Activated naive CD8-positive, alpha-beta T cell treated with anti-CD3 and anti-CD28 coated beads, Interleukin-2, amount 10 ng/mL, durations not matched to agents 7 days and 5 days (primary cell): ENCODE results near the gene SEC63. TPM values are rescaled to one million over a fixed set of nuclear protein-coding genes. Genes with fewer than 3 reads are reported as not detected.
"Not testable (repeated sequence)": the region's sequence is repeated elsewhere in the genome, so short reads cannot be mapped to it uniquely, and the experiment has no call there.

Source experiments
- ATAC-seq: fragments of 150-1000 bp; cut with Tn5 transposase; one replicate; pipeline ENCODE4 v1.10.0; 2021; ENCODE audit warnings: low read depth, moderate library complexity
- POLR2A ChIA-PET: fragments of 350-600 bp; sonication (Branson Sonifier 250); formaldehyde crosslinking; loops from one replicate; lab custom pipeline; 2021; ENCODE audit warnings: antibody characterized with exemption; lab: Charles Lee
- DNase-seq: peaks from one replicate; pipeline ENCODE4 v3.0.0; 2021
- H3K27ac Mint-ChIP-seq: one replicate; pipeline ENCODE4 v1.8.0; 2022; ENCODE audit warnings: mild to moderate bottlenecking, mixed read lengths
- H3K27me3 Mint-ChIP-seq: one replicate; pipeline ENCODE4 v1.8.0; 2022; ENCODE audit warnings: mild to moderate bottlenecking, moderate library complexity, mixed read lengths
- H3K36me3 Mint-ChIP-seq: one replicate; pipeline ENCODE4 v1.8.0; 2021; ENCODE audit warnings: mild to moderate bottlenecking, mixed read lengths
- H3K4me1 Mint-ChIP-seq: one replicate; pipeline ENCODE4 v1.8.0; 2021; ENCODE audit warnings: mixed read lengths
- H3K4me3 Mint-ChIP-seq: one replicate; pipeline ENCODE4 v1.8.0; 2022; ENCODE audit warnings: mild to moderate bottlenecking, moderate library complexity, mixed read lengths
- H3K9me3 Mint-ChIP-seq: one replicate; pipeline ENCODE4 v1.8.0; 2021; ENCODE audit warnings: mixed read lengths
- total RNA-seq, 2 experiments: library from RNA; stranded (reverse); gene quantifications; one replicate each; pipeline ENCODE4 v1.2.3, GENCODE V29; 2021

The SEC63 gene
- total RNA-seq, 2 experiments from 2014 or later, result 64.7 to 69.2 TPM

GRCh38 chr6:107936162-107936909 is 21.7 kb downstream of the SEC63 start:
- Mint-ChIP-seq H3K27ac (no peak overlapping the region), H3K9me3 (peaks cover 3% of the 10 kb centered on the region), H3K36me3 (peaks cover 35% of the 10 kb centered on the region), H3K27me3 (no peaks in the 10 kb centered on the region), H3K4me1 (peaks cover 5% of the 10 kb centered on the region), H3K4me3 (no peak overlapping the region)
- POLR2A ChIA-PET, result no interaction called here
- DNase-seq, result no peak
- ATAC-seq, result no peak

GRCh38 chr6:107934229-107934628 is 23.8 kb downstream of the SEC63 start:
- POLR2A ChIA-PET, H3K27ac Mint-ChIP-seq, H3K9me3 Mint-ChIP-seq, ATAC-seq, H3K4me3 Mint-ChIP-seq, H3K4me1 Mint-ChIP-seq, H3K27me3 Mint-ChIP-seq, DNase-seq: not testable (repeated sequence)
- peaks cover 34% of the 10 kb centered on the region for H3K36me3 Mint-ChIP-seq

- ATAC-seq (no peak), DNase-seq (no peak)
- H3K27ac Mint-ChIP-seq, result no peak overlapping the region
- peaks cover 3% of the 10 kb centered on the region for H3K9me3 Mint-ChIP-seq
- no peak overlapping the region for H3K4me3 Mint-ChIP-seq
- peaks cover 8% of the 10 kb centered on the region for H3K4me1 Mint-ChIP-seq
- H3K36me3 Mint-ChIP-seq, result peaks cover 38% of the 10 kb centered on the region
- POLR2A ChIA-PET, result no interaction called here
- H3K27me3 Mint-ChIP-seq, result no peaks in the 10 kb centered on the region
Observed at GRCh38 chr6:107932580-107932979, 25.4 kb downstream of the SEC63 start.

DNA sequence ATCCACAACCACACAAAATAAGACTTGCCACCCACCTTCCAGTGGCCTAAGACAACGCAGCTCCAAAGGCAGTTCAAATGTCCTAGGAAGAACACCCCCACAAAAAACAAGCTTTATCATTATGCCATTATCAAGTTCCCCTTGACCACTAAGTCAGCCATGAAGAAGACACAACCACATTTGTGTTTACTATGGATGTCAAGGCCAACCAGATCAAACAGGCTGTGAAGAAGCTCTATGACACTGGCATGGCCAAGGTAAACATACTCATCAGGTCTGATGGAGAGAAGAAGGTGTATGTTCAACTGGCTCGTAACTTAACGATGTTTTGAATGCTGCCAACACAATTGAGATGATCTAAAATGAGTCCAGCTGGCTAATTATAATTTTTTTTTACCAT is 26.1 kb downstream of the SEC63 start:
- Mint-ChIP-seq H3K27ac (no peak overlapping the region), H3K27me3 (no peaks in the 10 kb centered on the region), H3K4me3 (no peak overlapping the region), H3K36me3 (peaks cover 37% of the 10 kb centered on the region), H3K9me3 (peaks cover 3% of the 10 kb centered on the region), H3K4me1 (peaks cover 8% of the 10 kb centered on the region)
- POLR2A ChIA-PET, result no interaction called here
- ATAC-seq, result no peak
- DNase-seq, result no peak

GRCh38 chr6:107928984-107929383 is 29.0 kb downstream of the SEC63 start:
- Mint-ChIP-seq H3K27ac (no peak overlapping the region), H3K4me3 (no peak overlapping the region), H3K27me3 (no peaks in the 10 kb centered on the region), H3K36me3 (peaks cover 34% of the 10 kb centered on the region), H3K9me3 (peaks cover 3% of the 10 kb centered on the region), H3K4me1 (peaks cover 8% of the 10 kb centered on the region)
- DNase-seq, result no peak
- ATAC-seq, result no peak
- POLR2A ChIA-PET, result no interaction called here

- H3K27me3 Mint-ChIP-seq, H3K4me1 Mint-ChIP-seq, ATAC-seq, POLR2A ChIA-PET, H3K4me3 Mint-ChIP-seq, DNase-seq, H3K9me3 Mint-ChIP-seq, H3K27ac Mint-ChIP-seq: not testable (repeated sequence)
- H3K36me3 Mint-ChIP-seq, result peaks cover 34% of the 10 kb centered on the region
Observed at GRCh38 chr6:107926697-107927544, 31.1 kb downstream of the SEC63 start.

GRCh38 chr6:107917451-107918375 is 40.3 kb downstream of the SEC63 start:
- peaks cover 7% of the 10 kb centered on the region for H3K4me1 Mint-ChIP-seq
- no peak overlapping the region for H3K27ac Mint-ChIP-seq
- no peak for DNase-seq
- H3K4me3 Mint-ChIP-seq, result no peak overlapping the region
- peaks cover 7% of the 10 kb centered on the region for H3K9me3 Mint-ChIP-seq
- peaks cover 67% of the 10 kb centered on the region for H3K36me3 Mint-ChIP-seq
- ATAC-seq, result no peak
- no peaks in the 10 kb centered on the region for H3K27me3 Mint-ChIP-seq
- POLR2A ChIA-PET, result no interaction called here

DNA sequence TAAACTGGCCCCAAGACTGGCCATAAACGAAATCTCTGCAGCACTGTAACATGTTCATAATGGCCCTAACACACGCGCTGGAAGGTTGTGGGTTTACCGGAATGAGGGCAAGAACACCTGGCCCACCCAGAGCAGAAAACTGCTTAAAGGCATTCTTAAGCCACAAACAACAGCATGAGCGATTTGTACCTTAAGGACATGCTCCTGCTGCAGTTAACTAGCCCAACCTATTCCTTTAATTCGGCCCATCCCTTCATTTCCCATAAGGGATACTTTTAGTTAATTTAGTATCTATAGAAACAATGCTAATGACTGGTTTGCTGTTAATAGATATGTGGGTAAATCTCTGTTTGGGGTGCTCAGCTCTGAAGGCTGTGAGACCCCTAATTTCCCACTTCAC is 41.0 kb downstream of the SEC63 start:
- H3K27ac Mint-ChIP-seq, H3K4me3 Mint-ChIP-seq, H3K9me3 Mint-ChIP-seq, ATAC-seq, H3K27me3 Mint-ChIP-seq, POLR2A ChIA-PET, H3K4me1 Mint-ChIP-seq, DNase-seq: not testable (repeated sequence)
- peaks cover 68% of the 10 kb centered on the region for H3K36me3 Mint-ChIP-seq

DNA sequence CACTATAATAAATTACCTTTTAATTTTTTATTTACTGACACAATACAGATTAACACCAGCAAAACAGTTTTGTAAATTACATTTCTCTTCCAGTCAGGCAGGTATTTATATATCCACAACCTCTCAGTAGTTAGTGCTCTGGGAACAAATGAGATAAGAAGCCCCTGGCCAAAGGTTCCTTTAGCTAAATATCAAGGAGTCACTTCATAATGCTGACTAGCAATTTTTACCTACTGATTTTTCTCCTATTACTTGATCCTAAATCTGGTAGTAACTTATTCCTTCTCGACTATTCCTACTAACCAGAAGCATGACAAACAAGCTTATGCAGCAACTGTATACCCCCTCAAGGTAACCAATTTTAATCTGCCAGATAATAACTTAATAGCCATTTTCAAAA is 46.3 kb downstream of the SEC63 start:
- ATAC-seq, result no peak
- H3K27me3 Mint-ChIP-seq, result no peaks in the 10 kb centered on the region

GRCh38 chr6:107894809-107895396 is 63.1 kb downstream of the SEC63 start:
- Mint-ChIP-seq H3K9me3 (peaks cover 5% of the 10 kb centered on the region), H3K27ac (no peak overlapping the region), H3K4me3 (no peak overlapping the region), H3K4me1 (no peaks in the 10 kb centered on the region), H3K36me3 (peaks cover 63% of the 10 kb centered on the region), H3K27me3 (no peaks in the 10 kb centered on the region)
- DNase-seq (no peak), ATAC-seq (no peak)
- POLR2A ChIA-PET, result interaction anchor here (1.0 kb wide), 1 partner anchor 63 kb away, joined by 3 read pairs; the partner anchor contains the start of gene SEC63

More for the DNA sequence above, 46.3 kb downstream of the SEC63 start:
- H3K9me3 Mint-ChIP-seq, result no peaks in the 10 kb centered on the region
- POLR2A ChIA-PET, result no interaction called here
- H3K27ac Mint-ChIP-seq, result no peak overlapping the region
- H3K36me3 Mint-ChIP-seq, result peaks cover 36% of the 10 kb centered on the region
- DNase-seq, result no peak
- no peak overlapping the region for H3K4me3 Mint-ChIP-seq
- H3K4me1 Mint-ChIP-seq, result peaks cover 5% of the 10 kb centered on the region

GRCh38 chr6:107890431-107890830 is 67.6 kb downstream of the SEC63 start:
- H3K4me3 Mint-ChIP-seq, ATAC-seq, DNase-seq, H3K4me1 Mint-ChIP-seq, H3K27ac Mint-ChIP-seq, POLR2A ChIA-PET, H3K27me3 Mint-ChIP-seq: not testable (repeated sequence)
- Mint-ChIP-seq H3K9me3 (peaks cover 14% of the 10 kb centered on the region), H3K36me3 (peaks cover 75% of the 10 kb centered on the region)

DNA sequence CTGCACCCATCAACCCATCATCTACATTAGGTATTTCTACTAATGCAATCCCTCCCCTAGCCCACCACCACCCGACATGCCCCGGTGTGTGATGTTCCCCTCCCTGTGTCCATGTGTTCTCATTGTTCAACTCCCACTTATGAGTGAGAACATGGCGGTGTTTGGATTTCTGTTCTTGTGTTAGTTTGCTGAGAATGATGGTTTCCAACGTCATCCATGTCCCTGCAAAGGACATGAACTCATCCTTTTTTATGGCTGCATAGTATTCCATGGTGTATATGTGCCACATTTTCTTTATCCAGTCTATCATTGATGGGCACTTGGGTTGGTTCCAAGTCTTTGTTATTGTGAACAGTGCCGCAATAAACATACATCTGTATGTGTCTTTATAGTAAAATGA is 72.1 kb downstream of the SEC63 start:
- ATAC-seq, result not testable (repeated sequence)
- H3K36me3 Mint-ChIP-seq, result peaks cover 47% of the 10 kb centered on the region
- POLR2A ChIA-PET, result interaction anchor here (0.7 kb wide), 1 partner anchor 17 kb away, joined by 3 read pairs; no protein-coding TSS in a partner anchor

More for the DNA sequence above, 72.1 kb downstream of the SEC63 start:
- H3K9me3 Mint-ChIP-seq, result peaks cover 10% of the 10 kb centered on the region
- H3K4me3 Mint-ChIP-seq, H3K27me3 Mint-ChIP-seq, DNase-seq, H3K4me1 Mint-ChIP-seq, H3K27ac Mint-ChIP-seq: not testable (repeated sequence)
